ENCODE measurements around the gene ACCSL. TPM values are rescaled to one million over a fixed set of nuclear protein-coding genes. Genes with fewer than 3 reads are reported as not detected.
A peak's percentile ranks its signal among the peaks of the same experiment; 100 is the strongest.

Gene ACCSL
- total RNA-seq, 1 donor from 2014 or later: not detected

DNA sequence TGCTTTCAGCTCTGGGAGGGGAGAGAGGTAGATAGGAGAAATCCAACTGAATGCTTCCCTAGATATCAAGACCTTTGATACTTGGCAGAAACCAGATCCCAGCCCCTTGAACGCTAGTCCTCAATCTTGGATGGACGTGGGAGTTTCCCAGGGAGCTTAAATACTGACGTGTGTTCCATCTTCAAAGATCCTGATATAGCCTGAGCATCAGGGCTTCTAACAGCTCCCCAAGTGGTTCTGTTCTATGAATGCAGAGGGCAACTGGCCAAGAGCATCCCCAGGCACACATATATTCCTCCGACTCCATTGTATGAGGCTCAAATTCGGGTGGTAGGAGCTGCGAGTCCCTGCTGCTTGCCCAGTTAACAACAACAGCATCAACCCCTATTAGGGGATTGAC, 9.6 kb downstream of the ACCSL start:
- no peak for DNase-seq (ENCODE audit: low read depth in 2 of 2)

DNA sequence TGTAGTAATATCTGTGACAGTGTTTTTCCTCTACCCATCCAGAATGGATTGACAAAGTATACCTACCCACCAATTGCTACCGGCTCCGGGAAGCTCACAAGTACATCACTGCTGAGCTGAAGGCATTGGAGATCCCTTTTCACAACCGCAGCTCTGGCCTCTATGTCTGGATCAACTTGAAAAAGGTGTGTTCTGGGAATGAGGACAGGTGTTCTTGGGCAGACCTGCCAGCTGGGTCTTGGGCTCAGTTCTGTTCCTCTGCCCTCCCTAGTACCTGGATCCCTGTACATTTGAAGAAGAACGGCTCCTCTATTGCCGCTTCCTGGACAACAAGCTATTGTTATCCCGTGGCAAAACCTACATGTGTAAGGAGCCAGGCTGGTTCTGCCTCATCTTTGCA, 10.5 kb downstream of the ACCSL start:
- DNase-seq (ENCODE audit: low read depth in 2 of 2): no peak

DNA sequence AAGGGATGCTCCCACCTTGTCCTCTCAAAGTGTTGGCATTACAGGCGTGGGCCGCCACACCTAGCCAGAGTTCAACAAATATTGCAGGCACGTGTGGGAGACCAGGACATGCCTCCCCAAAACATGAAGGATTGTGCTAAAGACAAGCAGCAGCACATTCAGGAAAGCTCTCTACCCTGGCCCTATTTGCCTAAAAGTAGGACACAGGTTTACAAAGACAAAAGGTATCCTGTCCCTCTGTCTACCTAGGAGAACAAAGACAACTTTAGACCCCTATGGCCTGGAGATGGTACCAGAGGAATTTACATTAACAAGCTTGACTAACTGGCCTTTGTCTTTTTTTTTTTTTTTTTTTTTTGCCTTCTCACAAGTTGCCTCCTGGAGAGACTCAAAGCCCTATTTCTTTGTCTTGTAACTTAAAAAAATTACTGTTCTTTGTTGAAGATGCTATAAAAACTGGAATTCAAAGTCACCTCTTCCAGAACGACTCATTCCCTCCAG, 17.4 kb downstream of the ACCSL start:
- DNase-seq (ENCODE audit: low read depth in 2 of 2): no peak

DNA sequence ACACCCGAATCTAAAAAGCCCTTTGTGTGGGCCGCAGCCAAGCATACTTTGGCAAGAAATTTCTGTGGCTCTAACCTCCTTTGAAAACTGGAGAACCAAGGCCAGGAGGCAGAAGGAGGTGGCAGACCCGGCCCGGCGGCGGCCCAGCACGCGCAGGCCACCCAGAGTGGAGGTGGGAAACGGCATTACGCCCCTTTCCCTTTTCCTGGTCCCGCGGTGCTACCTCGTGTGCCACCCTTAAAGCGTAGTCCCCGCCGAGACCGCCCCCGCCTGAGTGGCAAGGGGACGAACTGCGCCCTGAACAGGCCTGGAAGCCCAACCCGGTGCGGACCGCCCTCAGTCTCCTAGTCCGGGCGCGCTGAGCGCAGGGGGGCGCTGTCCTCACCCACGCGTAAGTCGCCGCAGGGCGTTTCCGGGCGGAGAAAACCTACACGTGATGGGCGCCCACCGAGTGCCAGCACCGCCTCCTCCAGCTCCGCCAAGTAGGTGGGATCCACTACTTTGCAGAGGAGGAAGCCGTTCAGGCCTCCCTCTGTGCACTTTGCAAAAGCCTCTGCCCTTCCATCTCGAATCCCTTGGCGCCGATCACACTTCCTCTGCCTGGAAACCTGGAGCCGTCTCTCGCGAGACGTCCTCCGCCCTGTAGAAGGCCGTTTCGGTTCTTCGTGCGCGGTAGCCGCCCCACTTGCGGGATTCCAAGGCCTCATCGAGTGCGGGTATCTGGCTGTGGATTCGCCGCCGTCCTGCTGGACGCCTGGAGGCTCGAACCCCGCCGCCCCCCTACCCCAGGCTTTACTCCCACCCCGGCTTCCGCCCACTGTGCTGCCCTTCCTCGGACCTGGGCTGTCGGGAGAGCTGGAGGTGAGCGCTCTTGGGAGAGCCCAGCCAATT, 18.3 kb downstream of the ACCSL start, which contains the start of gene ACCS:
ACCS (plus strand) TSS at position 430 of the 891 bp plus-strand sequence. CDS start 1,358 bp downstream, outside the sequence.
- peak; percentile 81 to 93 for DNase-seq (ENCODE audit: low read depth in 2 of 2)

DNA sequence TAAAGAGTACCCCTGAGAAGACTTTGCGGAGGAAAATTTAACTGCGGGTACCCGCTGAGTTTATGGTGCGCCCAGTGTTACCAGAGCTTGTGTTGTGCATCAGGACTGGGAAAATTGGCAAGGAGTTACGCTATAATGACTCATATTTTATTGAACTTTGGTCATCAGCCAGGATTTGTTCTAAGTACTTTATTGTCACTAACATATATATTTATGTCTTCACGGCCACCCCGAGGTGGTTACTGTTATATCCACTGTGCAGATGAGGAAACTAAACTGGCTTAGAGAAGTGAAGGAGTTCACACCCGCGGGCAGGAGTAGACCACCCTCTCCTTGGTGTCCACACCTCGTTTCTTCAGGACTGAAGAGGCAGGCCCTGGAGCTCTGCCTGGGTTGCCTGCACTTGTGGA, 19.0 kb downstream of the ACCSL start:
- DNase-seq (ENCODE audit: low read depth in 2 of 2): peak; percentile 75 to 84

DNA sequence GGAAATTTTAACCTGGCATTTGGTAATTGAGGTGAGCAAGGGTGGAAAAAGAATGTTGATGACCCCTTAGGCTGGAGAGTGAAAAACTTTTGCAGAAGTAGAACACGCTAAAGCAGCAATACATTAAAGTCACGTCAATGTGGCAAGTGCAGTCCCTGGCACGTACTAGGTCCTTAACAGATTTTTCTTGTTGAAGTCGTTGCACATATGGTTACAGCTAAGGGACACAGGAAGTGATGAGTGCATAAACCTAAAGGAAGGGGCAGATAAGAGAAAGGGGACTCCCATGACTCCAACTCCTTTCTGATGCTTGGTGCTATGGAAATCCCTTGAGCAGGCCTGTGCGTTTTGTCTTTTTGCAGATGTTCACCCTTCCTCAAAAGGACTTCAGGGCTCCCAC, 19.5 kb downstream of the ACCSL start:
- DNase-seq (ENCODE audit: low read depth in 2 of 2): no peak

DNA sequence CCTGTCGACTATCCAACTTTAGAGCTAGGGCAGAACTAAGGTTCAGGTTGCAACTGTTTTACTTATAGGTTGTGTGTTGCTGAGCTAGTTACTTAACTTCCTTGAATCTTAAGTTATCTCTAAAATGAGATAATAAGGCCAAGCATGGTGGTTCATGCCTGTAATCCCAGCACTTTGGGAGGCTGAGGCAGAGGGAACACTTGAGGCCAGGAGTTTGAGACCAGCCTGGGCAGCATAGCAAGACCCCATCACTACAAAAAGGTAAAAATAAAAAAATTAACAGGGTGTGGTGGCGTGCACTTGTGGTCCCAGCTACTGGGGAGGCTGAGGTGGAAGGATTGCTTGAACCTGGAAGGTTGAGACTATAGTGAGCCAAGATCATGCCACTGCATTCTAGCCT, 20.4 kb downstream of the ACCSL start:
- no peak for DNase-seq (ENCODE audit: low read depth in 2 of 2)

DNA sequence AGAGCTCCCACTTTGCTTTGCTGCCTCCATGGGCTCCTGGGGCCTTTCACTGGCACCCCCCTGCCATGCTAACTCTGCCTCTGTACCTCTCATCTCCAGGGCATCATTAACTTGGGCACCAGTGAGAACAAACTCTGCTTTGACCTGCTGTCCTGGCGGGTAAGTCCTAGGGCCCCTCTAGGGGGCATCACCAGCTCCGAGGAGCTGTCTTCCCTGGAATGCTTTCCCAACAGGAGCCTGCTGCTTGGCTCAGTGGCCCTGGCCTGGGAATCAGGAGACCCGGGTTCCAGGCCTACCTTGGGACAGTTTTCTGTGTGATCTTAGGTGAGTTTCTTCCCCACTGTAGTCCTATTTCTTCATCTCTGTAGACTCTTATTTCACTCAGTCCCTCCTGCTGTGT, 23.4 kb downstream of the ACCSL start:
- DNase-seq (ENCODE audit: low read depth in 2 of 2): no peak

DNA sequence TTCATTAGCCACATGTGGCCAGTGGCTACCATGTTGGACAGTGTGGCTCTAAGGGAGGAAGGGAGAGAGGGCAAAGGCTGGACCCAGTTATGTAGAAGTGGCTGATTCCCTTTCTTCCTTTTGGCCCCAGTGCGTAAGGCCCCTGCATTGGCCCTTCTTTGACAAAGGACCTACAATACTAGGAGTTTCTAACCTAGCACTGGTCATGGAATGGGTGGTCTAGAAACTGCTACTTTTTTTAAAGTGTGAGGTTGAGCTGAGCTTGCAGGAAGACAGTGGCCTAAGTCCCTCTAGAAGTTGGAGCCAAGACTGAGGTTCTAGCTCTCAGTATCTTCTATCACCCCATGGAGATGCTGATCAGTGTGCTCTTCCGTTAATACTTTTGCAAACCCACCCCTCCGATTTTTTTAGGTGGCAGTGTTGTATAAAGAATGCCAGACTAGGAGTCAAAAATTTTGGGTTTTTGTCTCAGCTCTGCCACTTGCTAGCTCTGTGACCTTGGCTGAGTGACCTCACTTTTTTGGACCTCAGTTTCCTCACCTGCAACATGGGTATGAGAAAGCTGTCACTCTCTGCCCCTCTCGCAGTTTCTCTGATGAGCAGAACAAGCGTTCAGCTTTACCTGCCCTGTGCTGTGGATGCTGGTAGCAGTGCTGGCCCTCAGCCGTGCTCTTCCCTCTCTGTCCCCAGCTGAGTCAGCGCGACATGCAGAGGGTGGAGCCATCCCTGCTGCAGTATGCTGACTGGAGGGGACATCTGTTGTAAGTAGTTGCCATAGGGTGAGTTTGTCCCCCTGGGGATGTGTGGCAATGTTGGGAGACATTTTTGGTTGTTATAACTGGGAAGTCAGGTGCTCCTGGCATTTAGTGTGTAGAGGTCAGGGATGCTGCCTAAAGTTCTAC, 25.2 kb downstream of the ACCSL start:
- no peak for DNase-seq (ENCODE audit: low read depth in 2 of 2)

DNA sequence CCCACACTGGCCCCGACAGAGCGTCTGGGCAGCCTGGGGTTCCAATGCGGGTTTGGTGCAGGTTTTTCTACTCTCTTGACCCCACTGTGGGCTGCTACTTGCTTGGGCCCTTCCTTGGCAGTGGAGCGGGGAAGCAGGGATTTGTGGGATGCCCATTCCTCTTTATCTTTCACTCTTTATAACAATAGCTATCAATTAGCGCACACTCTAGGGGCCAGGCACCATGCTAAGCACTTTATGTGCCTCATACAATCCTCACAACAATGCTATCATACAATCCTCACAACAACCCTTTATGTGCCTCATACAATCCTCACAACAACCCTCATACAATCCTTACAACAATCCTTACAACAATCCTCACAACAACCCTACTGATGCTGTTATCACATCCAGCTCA, 31.0 kb downstream of the ACCSL start:
- DNase-seq (ENCODE audit: low read depth in 2 of 2): no peak

DNA sequence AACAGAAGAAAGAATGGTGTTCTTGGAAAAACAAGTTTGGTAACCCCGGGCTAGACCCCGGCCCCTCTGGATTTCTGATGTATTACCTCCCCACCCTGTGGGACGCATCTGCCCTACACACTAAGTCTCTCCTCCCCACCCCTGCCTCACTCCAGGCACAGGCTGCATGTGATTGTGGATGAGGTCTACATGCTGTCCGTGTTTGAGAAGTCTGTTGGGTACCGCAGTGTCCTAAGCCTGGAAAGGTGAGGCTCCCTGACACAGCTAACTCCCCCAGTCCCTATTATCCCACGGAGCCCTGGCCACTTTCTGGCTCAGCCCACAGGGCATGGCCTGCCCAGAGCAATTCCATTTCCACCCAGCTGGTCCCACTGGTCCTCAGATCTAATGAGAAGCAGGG, 31.6 kb downstream of the ACCSL start:
- DNase-seq (ENCODE audit: low read depth in 2 of 2): no peak

DNA sequence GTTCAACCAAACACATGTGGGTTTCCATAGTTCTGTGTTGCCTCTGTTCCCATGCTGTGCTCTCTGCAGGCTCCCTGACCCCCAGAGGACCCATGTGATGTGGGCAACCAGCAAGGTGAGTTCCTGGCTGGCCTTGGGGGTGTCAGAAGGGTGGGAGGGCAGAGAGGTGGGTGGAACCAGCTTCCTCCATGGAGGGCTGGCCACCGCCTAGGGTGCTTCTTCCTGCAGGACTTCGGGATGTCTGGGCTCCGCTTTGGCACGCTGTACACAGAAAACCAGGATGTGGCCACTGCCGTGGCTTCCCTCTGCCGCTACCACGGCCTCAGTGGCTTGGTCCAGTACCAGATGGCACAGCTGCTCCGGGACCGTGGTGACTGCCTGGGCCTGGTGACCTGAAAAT, 33.2 kb downstream of the ACCSL start:
- no peak for DNase-seq (ENCODE audit: low read depth in 2 of 2)

DNA sequence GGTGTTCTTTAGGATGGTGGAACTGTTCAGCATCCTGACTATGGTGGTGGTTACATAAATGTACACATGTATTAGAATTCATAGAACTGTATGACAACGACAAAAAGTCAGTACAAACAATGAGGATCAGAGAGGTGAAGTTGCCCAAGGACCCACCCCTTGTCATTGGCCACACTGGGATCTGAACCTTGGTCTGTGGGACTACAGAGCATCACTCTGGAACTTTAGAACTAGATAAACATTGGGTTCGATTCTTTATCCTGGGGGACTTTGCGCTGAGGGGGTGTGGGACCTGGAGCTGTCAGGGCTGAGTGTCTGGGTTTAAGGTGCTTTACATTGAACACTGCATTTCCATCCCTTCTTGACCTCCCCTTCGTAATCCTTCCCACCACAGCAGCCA, 34.9 kb downstream of the ACCSL start:
- DNase-seq (ENCODE audit: low read depth in 2 of 2): no peak

DNA sequence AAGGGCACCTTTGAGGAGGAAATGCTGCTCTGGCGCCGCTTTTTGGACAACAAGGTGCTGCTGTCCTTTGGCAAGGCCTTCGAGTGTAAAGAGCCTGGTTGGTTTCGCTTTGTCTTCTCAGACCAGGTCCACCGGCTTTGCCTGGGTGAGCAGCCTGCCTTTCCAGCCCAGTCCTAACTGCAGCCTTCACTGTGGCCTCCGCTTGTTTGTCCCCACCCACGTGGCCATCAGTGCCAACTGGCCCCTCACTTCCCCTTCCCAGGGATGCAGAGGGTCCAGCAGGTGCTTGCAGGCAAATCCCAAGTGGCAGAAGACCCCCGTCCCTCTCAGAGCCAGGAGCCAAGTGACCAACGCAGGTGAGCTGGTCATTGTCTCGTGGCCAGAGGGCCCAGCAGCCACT, 35.7 kb downstream of the ACCSL start:
- no peak for DNase-seq (ENCODE audit: low read depth in 2 of 2)

DNA sequence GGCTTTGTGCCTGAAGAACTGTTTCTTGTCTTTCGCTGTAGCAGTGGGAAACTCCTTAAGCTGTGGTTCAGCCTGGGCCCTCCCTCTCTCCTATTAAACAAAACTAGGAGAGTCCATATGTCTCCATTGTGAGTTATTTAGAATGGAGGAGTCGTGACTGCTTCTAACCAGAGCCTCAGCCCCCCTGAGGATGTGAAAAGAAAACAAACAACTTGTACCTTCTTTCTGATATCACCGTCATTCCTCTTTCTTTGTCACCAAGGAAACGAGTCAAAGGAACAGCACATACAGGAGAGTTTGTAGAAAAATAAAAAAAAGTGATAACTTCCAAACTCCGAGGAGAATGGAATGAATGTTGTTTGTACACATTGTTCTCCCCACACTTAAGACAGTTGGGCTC, 36.1 kb downstream of the ACCSL start:
- no peak for DNase-seq (ENCODE audit: low read depth in 2 of 2)

DNA sequence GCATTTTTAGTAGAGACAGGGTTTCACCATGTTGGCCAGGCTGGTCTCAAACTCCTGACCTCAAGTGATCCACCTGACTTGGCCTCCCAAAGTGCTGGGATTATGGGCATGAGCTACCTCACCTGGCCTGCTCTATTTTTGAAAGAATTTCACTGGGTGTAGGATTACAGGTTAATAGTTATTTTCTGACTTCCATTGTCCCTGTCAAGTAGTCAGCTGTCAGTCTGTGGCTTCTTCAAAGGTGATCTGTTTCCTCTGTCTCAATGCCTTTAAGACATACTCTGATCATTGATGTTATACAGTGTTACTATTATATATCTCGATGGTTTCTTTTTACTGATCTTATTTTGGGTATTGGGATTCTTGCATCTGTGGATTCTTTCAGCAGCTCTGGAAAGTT, 37.5 kb downstream of the ACCSL start:
- DNase-seq (ENCODE audit: low read depth in 2 of 2): no peak

DNA sequence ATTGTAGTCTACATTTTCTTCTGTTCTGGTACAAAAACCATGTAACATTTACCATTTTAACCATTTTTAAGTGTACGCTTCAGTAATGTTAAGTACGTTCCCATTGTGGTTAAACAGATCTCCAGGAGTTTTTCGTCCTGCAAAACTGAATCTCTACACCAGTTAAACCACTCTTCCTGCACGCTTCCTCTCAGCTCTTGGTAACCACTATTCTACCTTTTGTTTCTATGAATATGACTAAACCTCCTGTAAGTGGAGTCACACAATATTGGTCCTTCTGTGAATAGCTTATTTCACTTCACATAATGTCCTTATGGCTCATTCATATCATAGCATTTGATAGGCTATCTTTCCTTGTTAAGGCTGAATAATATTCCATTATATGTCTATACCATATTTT, 40.6 kb downstream of the ACCSL start:
- DNase-seq (ENCODE audit: low read depth in 2 of 2): no peak

DNA sequence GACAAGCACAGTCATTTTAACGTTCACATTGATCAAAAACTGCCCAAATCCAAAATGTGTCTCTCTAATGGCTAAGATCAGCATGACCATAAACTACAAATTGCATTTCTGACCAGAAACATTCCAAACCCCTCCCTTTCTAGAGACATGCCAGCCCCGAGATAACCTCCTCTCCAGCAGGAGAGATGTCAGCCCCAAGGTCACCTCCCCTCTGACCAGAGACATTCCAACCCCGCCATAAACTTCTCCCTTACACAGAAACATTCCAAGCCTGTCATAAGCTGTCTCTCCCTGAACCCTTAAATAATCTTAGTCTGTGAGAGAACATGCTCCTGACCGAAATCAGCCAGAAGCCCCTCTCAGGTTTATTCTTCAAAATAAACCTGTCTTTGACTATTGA, 41.1 kb downstream of the ACCSL start:
- DNase-seq (ENCODE audit: low read depth in 2 of 2): no peak

DNA sequence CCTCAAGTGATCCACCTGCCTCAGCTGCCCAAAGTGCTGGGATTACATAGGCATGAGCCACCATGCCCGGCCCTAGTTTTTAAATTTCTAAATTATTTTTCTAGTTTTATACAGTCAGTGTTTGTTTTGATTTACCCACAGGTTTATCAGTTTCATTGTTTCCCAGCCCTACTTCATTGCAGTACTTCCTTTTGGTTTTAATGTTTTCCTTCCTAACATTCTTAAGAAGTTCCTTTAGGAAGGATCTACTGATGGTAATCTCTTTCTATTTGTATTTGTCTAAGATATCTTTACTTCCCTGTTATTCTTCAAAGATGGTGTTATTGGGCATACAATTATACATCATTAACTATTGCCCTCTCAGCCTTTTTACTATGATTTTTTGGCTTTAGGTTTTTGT, 42.8 kb downstream of the ACCSL start:
- peak in 1 of 2 donors; percentile 53 for DNase-seq (ENCODE audit: low read depth in 2 of 2)

DNA sequence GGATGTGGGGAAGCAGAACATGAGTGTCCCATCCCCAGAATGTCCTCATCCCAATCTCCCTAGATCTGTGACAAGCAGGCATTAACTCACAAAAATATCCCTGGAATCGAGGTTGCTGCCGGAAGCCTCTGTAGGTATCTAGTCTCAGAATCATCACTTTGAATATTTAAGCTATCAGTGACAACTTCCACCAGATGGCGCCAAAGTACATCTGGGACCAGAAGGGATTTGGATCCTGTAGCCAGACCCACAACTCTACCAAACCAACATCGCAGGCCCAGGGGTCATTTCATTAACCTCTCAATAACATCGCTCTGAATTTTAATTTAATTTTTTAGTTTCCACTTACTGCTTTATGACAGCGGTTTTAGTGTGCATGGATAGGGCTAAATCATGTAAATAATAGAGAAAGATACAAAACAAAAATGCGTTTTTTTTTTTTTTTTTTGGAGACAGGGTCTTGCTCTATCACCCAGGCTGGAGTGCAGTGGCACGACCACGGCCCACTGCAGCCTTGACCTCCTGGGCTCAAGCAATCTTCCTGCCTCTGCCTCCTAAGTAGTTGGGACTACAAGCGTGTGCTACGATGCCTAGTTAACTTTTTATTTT, 46.6 kb downstream of the ACCSL start:
- peak; percentile 74 to 82 for DNase-seq (ENCODE audit: low read depth in 2 of 2)

DNA sequence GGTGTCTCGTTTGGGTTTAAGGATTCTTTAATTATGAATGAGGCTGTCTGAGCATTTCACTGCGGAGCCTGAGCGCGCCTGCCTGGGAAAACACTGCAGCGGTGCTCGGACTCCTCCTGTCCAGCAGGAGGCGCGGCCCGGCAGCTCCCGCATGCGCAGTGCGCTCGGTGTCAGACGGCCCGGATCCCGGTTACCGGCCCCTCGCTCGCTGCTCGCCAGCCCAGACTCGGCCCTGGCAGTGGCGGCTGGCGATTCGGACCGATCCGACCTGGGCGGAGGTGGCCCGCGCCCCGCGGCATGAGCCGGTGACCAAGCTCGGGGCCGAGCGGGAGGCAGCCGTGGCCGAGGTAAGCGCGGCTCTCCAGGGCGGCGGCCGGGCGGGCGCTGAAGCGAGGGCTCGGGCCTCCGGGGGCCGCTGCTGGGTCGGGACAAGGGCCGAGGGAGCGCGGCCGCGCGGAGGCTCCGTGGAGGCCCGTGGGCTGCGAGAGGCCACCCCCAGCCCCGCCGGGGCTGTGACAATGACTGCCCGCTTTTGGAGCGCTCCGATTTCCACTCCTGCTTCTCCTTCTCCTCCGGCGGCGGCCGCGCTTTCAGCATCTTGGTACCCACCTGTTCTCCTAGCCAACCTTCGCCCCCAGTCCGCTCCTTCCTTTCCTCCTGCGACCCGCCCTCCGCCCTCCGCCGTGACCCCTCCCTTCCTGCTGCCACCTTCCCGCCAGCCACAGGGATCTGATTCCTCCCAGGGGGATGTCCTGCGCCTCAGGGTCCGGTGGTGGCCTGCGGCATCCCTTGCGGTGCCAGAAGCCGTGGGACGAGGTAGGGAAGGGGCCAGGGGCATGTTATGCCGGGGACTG, 48.0 kb downstream of the ACCSL start, which contains the start of gene EXT2:
EXT2 (plus strand) TSS at position 173 of the 854 bp plus-strand sequence. CDS start 12,035 bp downstream, outside the sequence.
- peak; percentile 61 to 86 for DNase-seq (ENCODE audit: low read depth in 2 of 2)

Measured in dermis microvascular lymphatic vessel endothelial cell (primary cell).